ENCODE data around the gene TMEM95. TPM values are rescaled to one million over a fixed set of nuclear protein-coding genes. Genes with fewer than 3 reads are reported as not detected.

Gene TMEM95
- total RNA-seq, 4 donors from 2014 or later, result not detected

- no peak for ATAC-seq (ENCODE audit: low FRiP score)
- TF ChIP-seq CTCF (IDR thresholded peaks at IDR 0.05), result no peak
- no peak for DNase-seq (ENCODE audit: low spot score)
Observed at GRCh38 chr17:7317161-7317803, 37.7 kb upstream of the TMEM95 start.

- TF ChIP-seq CTCF (IDR thresholded peaks at IDR 0.05), result no peak
- DNase-seq (ENCODE audit: low spot score) (no peak), ATAC-seq (ENCODE audit: low FRiP score) (no peak)
Observed at GRCh38 chr17:7318121-7318860, 36.7 kb upstream of the TMEM95 start.

GRCh38 chr17:7321466-7321865 lies 33.5 kb upstream of the TMEM95 start:
- no peak for ATAC-seq (ENCODE audit: low FRiP score)
- no peak for TF ChIP-seq CTCF (IDR thresholded peaks at IDR 0.05)

GRCh38 chr17:7322520-7323194 lies 32.3 kb upstream of the TMEM95 start:
- TF ChIP-seq CTCF (IDR thresholded peaks at IDR 0.05), result no peak
- ATAC-seq (ENCODE audit: low FRiP score) (no peak), DNase-seq (ENCODE audit: low spot score) (no peak)

More at GRCh38 chr17:7321466-7321865, 33.5 kb upstream of the TMEM95 start:
- DNase-seq (ENCODE audit: low spot score), result no peak

GRCh38 chr17:7323731-7324437 lies 31.1 kb upstream of the TMEM95 start:
- no peak for ATAC-seq (ENCODE audit: low FRiP score)
- DNase-seq (ENCODE audit: low spot score), result no peak
- TF ChIP-seq CTCF (IDR thresholded peaks at IDR 0.05), result peak in 1 of 3 donors; percentile 78

GRCh38 chr17:7324438-7324779 lies 30.5 kb upstream of the TMEM95 start:
- DNase-seq (ENCODE audit: low spot score) (no peak), ATAC-seq (ENCODE audit: low FRiP score) (no peak)
- no peak for TF ChIP-seq CTCF (IDR thresholded peaks at IDR 0.05)
